ENCODE measurements around the gene C19orf38.
"Not testable (repeated sequence)": the region's sequence is repeated elsewhere in the genome, so short reads cannot be mapped to it uniquely, and the experiment has no call there.

Gene C19orf38

DNA sequence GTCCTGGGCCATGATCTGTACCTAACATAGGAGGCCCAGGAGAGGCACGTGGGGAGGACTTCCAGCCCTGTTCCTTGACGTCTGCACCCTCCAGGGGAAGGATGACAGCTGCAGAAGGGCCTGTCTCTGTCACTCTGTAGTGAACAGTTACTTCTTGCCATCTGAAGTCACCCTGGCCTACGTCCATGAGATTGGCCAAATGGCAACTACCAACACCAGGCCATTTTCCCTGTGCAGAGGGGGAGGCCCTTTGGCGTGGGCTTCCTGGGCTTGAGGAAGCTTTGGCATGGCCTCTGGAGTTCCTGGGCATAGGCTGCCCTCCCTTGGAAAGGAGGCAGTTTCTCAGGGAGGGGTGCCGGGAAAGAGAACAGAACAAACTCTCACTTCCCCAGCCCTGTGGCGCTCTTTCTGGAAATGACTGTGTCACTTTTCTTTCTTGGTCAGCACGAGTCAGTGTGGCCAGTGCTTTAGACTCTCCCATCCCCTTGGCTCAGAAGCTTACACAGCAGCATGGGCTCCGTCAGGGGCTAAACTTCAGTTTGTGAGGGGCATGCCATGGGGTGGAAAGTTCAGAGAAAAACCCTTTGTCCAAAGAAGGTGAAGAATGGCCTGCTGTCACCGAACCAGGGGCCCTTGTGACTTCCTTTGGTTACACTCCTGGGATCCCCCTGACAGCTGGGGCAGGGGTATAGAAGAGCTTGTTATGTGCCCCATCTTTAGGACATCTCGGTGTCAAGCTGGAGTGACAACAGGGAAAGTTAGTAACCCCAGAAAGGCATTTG is 28.4 kb downstream of the C19orf38 start:
- peak; percentile 58 for DNase-seq (ENCODE audit: low spot score)

DNA sequence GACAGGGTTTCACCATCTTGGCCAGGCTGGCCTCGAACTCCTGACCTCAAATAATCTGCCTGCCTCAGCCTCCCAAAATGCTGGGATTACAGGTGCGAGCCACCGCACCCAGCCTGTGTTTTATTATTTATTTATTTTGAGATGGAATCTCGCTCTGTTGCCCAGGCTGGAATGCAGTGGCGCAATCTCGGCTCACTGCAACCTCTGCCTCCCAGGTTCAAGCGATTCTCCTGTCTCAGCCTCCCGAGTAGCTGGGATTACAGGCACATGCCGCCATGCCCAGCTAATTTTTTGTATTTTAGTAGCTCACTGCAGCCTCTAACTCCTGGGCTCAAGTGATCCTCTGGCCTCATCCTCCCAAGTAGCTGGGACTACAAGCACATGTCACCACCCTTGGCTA is 29.4 kb downstream of the C19orf38 start:
- not testable (repeated sequence) for DNase-seq (ENCODE audit: low spot score)

DNA sequence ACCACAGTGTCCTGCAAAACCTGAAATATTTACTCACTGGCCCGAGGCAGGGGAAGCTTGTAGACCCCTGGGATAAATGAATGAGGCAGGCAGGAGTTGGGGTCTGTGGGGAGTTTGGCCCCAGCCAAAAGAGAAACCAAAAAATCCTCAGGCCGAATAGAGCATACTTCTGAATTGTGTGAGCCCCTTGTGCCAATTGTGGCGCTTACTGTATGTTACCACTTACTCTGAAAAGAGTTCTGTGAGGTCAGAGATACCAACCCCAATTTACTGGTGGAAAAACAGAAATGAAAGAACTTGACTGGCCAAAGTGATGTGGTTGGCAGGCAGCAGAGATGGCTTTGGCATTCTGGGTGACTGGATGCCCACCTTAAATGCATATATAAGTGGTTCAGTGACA is 30.0 kb downstream of the C19orf38 start:
- DNase-seq (ENCODE audit: low spot score) = no peak

DNA sequence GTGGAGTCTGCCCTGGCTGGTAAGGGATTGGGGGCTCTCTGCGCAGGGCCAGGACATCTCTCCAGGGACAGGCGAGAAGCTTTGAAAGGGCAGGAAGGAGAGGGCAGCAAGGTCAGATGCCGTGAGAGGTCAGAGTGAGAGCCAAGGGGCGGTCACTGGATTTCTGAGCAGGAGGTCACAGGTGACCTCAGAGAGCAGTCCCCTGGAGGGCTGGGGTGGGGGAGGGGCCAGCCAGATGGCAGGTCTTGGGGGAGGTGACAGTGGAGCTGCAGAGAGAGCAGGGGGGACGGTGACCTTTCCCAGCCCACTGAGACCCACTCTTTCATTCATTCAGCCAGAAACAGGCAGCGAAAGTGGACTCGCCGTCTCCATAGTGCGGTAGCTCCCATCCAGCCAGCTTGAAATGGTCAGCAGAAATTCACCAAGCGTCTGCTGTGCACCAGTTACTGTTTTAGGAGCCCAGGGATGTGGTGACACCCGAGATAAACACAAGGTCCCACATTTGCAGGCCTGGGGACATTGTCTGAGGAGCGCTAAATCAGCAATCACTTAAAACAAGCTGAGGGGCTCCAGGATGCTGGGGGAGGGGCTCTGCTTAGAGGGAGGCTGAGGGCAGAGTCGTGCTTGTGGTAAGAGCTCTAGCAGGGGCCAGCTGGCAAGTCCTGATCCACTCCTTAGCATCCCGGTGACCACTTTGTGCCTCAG is 33.3 kb downstream of the C19orf38 start:
- DNase-seq (ENCODE audit: low spot score) = no peak

DNA sequence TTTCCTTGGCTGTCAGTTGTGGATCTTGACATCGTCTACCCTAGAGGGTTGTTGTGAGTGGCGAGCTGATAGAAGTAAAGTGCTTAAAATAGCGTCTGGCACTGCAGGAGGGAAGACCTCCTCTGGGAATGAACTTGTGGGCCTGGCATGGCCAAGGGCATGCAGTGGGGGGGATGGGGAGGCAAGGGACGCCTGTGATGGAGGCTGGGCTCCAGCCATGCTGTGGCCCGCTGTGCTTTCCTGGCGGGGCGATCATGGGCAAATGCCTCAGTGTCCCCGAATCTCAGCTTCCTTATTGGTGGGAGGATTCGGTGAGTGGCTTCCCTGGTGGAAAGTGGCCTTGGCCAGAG is 33.9 kb downstream of the C19orf38 start:
- DNase-seq (ENCODE audit: low spot score) = no peak

DNA sequence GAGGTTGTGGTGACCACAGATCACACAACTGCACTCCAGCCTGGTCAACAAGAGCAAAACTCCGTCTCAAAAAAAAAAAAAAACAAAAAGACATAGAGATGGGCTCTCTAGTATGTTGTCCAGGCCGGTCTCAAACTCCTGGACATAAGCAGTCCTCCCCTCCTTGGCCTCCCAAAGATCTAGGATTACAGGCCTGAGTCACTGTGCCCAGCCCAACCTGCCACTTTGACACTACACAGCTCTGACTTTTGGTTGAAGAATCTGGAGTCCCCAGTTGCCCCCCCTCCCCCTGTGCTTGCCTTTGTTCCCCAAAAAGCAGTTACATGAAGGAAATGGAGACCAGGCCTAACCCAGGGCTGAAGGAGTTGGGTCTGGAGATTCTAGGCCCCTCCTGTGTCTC is 36.1 kb downstream of the C19orf38 start:
- DNase-seq (ENCODE audit: low spot score) = no peak

DNA sequence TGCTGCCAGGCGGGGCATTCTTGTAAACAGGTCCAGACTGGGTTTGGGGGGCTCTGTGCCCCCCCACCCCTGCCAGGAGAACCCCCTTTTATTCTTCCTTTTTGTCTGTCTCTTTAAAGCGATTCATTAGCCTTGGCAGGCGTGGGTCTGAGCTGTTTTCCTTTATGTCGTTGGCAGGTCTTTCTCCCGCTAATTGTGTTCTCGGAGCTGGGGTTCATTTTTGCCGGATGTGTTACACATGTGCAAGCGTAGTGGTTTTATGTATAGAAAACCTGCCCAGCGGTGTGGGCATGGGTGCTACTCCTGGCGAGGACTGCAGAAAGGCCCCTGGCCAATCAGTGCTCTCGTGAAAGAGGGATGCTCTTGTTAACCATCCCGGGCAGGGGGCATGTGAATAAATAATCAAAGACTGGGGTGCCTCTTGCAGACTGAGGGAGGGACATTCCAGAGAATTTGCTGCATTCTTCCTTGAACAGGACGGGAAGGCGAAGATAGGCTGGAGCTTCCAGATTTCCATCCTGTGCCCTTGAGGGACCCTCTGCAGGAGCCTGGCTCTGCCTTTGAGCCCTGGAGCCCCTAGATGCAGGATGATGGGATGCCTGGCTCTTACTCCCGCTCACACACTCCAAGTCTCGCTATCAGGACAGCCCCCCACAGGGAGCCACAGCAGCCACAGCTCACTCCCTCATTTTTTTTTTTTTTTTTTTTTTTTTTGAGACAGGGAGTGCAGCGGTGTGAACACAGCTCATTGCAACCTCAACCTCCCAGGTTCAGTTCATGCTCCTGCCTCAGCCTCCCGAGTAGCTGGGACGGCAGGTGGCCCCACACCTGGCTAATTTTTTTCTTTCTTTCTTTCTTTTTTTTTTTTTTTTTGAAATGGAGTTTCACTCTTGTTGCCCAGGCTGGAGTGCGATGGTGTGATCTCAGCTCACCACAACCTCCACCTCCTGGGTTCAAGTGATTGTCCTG is 37.3 kb downstream of the C19orf38 start:
- no peak for DNase-seq (ENCODE audit: low spot score)

DNA sequence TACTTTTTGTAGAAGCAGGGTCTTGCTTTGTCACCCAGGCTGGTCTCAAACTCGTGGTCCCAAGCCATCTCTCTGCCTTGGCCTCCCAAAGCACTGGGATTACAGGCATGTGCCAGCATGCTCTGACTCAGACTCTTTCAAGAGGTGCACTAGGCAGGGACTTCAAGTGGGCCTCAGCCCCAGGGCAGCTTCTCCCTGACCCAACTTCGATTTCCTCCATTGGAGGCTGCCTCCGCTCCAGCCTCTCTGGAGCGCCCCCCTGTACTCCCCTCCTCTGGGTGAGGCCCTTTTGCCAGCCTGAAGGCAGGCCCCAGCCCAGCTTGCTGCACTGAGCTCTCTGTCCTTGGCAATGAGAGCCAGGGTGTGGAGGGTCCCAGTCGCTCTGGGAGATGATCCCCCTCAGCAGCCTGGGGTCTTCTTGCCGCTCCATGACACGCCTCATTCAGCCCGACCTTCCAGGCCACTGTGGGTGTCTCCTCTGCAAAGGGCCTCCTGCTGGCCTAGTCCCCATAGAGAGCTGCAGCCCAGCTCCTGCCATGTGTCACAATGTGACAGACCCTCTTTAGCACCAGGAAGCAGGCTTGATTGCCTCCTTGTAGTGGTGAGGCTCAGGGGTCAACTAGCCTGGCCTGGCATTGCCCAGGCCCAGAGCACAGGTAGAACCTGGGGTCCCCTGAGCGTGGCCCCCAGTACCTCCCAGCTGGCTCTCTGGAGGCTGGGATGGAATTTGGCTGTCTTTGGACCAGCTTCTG is 39.6 kb downstream of the C19orf38 start:
- no peak for DNase-seq (ENCODE audit: low spot score)

DNA sequence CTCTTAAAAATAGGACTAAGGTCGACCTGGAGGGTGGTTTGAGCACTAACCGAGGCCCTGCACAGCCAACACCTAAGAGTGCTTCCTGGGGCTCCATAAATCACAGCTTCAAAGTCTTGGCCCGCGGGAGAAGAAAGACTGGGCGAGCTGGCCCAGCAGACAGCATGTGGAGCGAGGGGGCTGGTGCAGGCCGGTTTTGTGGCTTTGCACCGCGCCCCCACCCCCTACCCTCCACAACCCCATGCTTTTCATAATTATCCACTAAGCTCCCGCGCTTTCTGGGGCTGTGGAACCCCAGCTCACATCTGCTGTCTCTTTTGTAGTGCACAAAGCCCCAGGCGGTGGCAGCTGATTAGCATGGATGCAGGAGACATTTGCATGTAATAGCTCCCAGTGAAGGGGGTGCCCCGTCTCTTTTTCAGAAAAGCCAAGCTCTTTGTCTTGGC is 40.2 kb downstream of the C19orf38 start:
- peak; percentile 49 for DNase-seq (ENCODE audit: low spot score)

DNA sequence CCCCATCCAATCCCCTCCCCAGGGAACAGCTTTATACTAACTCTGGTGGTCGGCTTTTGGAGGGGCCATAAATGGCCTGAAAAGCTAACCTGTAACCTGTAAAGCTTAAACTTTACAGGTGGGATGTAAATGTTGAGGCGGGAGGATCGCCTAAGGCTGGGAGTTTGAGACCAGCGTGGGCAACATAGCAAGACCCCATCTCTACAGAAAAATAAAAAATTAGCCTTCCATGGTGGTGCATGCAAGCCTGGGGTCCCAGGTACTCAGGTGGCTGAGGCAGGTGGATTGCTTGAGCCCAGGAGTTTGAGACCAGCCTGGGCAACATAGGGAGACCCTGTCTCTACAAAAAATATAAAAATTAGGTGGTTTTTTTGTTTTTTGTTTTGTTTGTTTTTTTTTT is 41.7 kb downstream of the C19orf38 start:
- DNase-seq (ENCODE audit: low spot score) = no peak

DNA sequence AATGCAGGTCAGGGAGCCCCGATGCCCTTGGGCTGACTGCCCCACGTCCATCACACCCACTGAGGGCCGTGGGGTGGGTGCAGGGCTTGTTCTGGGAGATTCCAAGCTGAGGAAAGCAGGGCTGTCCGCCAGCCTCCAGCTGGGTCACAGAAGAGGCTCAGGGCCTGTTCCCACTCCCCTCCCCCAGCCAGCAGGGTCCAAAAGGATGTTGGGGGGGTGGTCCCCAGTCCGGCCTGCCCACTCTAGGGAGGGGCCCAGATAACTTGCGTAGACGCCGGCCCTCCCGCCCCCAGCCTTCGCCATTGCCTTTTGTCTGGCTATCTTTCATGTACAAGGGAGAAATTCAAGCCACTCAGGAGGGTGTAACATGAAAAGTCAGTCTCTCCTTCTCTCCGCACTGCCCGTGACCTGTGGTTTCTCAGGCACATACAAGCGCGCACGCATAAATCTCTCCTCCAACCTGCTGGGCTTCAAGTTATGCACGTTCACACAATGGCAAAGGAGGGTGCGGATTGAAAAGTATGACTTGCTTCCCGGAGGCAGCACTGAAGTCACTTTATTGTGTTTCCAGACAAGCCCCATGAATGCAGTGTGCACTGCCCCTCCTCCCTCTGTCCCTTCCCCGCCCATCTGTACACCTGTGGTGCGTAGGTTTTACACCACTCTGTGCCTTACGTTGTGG is 43.3 kb downstream of the C19orf38 start:
- DNase-seq (ENCODE audit: low spot score) = no peak

DNA sequence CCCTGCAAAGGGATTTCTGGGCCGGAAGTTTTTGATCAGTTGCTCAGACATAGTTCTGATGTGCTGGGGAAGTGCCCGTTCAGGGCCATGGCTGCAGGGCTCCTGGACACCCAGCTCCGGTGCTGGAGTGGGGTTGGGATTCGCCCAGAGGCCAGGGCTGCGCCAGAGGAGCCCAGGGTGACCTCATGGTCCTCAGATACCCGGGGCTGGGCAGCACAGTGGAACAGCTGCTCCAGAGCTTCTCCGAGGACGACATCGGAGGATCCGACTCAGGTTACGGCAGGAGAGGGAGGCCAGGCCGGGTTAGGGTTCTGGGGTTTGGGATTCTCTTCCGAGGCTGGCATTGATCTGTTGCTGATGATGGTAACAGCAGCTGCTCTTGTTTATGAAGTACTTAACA is 44.0 kb downstream of the C19orf38 start:
- DNase-seq (ENCODE audit: low spot score) = no peak

DNA sequence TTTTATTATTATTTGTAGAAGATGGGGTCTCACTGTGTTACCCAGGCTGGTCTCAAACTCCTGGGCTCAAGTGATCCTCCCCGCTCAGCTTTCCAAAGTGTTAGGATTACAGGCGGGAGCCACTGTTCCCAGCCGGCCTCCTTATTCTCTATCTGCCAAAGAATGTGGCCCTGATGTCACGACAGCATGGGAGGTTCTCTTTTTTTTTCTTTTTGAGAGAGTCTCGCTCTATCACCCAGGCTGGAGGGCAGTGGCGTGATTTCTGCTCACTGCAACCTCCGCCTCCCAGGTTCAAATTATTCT is 46.6 kb downstream of the C19orf38 start:
- DNase-seq (ENCODE audit: low spot score) = no peak

DNA sequence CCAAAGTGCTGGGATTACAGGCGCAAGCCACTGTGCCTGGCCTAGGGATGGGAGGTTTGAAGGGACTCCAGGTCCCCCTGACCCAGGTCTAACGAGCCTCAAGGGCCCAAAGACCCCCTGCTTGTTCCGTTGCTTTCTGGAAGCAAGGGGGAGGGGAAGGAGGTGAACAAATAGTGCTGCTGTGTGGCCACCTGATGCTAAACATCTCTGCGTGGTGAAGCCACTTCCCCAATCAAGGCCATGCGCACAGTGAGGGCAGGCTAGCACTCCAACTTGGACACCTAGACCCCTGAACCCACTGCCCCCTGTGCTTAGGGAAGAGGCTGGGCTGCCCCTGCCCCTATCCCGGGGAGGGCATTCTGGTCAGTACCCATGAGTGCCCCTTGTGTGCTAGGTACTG is 47.1 kb downstream of the C19orf38 start:
- no peak for DNase-seq (ENCODE audit: low spot score)

DNA sequence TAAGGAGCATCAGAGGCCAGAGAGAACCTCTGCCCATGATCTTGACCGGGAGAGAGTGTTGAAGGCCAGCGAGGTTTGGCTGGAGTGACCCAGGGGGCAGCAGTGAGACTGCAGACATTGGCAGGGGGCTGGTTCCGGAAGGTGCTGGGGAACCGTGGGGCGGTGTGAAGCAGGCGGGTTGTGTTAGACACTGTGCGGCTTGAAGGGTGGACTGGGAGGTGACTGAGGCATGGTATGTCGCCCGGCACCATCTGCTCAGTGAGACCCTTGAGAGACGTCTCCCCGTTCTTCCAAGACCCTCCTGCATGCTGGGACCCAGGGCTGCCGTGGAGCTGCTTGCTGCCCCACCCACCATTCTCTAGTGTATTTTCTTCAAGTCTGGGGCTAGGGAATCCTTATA is 47.7 kb downstream of the C19orf38 start:
- no peak for DNase-seq (ENCODE audit: low spot score)

DNA sequence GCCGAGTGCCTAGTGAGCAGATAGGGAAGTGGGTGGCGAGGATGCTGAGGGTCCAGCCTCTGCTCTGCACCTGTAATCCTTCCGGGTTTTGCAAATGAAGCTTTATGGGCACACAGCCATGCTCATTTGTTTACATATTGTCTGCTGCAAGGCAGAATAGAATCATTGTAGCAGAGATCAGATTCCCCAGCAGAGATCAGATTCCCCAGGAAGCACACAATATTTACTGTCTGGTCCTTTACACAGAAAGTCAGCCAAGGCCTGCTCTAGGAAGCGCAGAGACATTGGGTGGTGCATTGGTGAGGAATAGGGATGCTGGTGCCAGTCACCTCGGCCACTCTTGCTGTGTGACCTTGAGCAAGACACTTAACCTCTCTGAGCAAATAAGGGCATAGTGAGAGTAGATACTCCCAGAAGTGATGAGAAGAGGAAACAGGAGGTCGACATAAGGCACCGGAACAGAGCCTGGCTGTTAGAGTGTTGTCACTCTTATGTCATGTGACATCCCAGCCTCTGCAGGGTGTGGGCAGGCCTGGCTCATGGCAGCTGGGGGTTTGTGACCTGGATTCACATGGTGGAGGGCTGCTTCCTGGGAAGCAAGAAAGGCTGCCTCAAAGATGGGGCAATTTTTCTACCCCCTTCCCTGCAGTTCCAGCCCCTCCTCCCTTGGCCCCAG is 48.8 kb downstream of the C19orf38 start:
- DNase-seq (ENCODE audit: low spot score) = no peak

DNA sequence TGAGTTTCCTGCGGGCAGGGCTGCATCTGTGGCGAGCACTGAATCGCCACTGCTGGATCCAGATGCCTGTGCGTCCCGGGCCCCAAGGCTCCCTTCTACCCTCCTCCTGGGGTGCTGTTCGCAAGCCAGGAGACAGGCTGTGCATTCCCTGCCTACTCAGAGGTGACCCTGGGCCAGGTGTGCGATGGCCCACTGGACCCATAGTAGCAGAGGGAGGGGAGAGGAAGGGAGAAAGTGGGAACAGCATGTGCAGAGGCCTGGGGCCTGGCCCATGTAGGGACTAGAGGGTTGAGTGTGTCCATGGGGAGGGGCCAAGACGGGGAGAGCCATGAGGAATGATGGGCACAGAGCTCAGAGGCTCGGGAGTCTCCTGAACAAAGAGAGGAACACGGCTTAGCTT is 50.4 kb downstream of the C19orf38 start:
- DNase-seq (ENCODE audit: low spot score) = no peak

DNA sequence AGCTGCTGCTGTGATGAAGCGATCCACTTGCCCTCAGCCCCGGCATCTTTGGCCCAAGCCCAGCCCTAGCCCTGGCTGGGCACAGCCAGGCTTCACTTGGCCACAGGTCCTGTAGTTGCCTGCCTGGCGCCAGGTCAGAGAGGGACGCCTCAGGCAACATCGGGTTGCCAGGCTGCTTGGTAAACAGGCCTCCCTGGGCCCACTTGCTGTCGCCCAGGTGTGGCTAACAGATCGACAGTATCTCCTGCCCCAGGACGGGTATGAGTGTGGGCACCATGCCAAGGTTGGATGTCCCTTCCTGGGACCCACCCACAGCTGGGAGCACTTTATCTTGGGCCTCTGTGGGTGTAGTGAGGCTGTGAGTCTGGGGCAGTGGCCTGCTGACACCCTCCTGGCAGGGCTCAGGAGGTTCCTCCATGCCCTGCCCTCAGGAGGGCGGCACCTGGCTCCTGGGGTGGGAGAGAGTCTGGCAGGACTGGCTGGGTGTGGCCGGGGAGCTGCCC is 51.0 kb downstream of the C19orf38 start:
- peak; percentile 42 for DNase-seq (ENCODE audit: low spot score)

DNA sequence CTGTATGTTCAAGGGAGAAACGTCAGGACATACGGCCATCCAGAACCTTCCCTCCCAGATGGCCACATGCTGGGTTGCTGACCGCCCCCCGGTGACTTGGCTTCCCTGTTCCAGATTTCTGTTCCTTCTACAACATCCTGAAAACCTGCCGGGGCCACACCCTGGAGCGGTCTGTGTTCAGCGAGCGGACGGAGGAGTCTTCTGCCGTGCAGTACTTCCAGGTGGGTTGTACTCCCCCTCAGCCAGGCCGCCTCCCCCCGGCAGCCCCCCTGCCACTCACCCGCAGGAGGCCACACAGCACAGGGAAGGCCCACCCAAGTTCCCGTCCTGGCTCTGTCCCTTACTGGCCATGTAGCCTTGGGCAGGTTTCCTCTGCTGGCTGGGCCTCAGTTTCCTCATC is 59.7 kb downstream of the C19orf38 start:
- DNase-seq (ENCODE audit: low spot score) = no peak

DNA sequence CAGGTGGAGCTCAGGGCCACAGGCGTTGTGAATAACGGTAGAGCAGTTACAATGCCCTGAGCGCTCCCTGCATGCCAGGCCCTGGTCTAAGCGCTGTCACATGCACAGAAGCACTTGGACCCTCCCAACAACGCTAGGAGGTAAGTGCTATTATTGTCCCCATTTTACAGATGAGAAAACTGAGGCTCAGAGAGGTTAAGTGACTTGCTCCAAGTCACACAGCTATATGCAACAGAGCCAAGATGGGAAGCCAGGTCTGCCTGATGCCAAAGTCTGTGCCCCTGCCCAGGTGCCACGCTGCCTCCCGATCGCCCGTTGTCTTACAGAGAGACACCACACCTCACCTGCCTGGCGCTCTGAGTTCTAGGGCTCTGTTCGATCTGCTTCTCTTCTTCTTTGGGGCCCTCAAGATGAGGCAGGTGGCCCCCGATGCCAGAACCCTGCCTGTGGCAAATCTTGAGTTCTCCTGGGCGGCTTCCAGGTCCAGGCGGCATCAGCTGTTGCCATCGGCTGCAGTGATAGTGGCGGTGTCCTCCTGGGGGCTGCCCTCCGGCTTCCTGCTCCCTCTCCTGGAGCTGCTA is 60.3 kb downstream of the C19orf38 start:
- DNase-seq (ENCODE audit: low spot score) = no peak

All from Ammon's horn (tissue), 1 donor.